Measurements from ENCODE around the gene TDP1.

Gene TDP1

DNA sequence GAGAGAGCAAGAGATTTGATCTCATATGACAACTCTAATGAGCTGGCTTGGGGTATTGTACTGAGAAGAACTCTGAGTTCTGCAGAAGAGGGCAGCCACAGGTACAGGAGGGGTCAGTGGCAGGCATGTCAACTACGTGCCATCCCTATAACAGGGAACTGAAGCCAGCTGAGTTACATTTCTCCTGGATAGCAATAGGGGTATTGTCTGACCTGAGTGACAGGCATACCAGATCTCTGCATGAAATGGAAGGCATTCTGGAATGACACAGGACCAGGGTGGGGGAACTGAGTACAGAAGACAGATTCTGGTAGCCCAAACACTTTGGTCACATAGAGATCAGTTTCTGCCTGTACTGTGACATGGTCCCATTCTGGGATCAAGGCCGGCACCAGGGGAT is 37.0 kb upstream of the TDP1 start (continued):
- TF ChIP-seq, protein P1, sequence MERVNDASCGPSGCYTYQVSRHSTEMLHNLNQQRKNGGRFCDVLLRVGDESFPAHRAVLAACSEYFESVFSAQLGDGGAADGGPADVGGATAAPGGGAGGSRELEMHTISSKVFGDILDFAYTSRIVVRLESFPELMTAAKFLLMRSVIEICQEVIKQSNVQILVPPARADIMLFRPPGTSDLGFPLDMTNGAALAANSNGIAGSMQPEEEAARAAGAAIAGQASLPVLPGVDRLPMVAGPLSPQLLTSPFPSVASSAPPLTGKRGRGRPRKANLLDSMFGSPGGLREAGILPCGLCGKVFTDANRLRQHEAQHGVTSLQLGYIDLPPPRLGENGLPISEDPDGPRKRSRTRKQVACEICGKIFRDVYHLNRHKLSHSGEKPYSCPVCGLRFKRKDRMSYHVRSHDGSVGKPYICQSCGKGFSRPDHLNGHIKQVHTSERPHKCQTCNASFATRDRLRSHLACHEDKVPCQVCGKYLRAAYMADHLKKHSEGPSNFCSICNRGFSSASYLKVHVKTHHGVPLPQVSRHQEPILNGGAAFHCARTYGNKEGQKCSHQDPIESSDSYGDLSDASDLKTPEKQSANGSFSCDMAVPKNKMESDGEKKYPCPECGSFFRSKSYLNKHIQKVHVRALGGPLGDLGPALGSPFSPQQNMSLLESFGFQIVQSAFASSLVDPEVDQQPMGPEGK (CRISPR knock-in tag; IDR thresholded peaks at IDR 0.05; ENCODE audit: borderline replicate concordance), result no peak
- TF ChIP-seq SNAI2 (CRISPR knock-in tag; IDR thresholded peaks at IDR 0.05) (no peak), TCF4 (CRISPR knock-in tag; IDR thresholded peaks at IDR 0.05; ENCODE audit: borderline replicate concordance) (no peak), GLIS3 (CRISPR knock-in tag; IDR thresholded peaks at IDR 0.05) (no peak), ZNF70 (CRISPR knock-in tag; IDR thresholded peaks at IDR 0.05) (no peak), CSDC2 (CRISPR knock-in tag; IDR thresholded peaks at IDR 0.05) (no peak), OSR1 (CRISPR knock-in tag; IDR thresholded peaks at IDR 0.05) (no peak), PPARA (CRISPR knock-in tag; IDR thresholded peaks at IDR 0.05; ENCODE audit: borderline replicate concordance) (no peak)
- TF ChIP-seq, protein P2, sequence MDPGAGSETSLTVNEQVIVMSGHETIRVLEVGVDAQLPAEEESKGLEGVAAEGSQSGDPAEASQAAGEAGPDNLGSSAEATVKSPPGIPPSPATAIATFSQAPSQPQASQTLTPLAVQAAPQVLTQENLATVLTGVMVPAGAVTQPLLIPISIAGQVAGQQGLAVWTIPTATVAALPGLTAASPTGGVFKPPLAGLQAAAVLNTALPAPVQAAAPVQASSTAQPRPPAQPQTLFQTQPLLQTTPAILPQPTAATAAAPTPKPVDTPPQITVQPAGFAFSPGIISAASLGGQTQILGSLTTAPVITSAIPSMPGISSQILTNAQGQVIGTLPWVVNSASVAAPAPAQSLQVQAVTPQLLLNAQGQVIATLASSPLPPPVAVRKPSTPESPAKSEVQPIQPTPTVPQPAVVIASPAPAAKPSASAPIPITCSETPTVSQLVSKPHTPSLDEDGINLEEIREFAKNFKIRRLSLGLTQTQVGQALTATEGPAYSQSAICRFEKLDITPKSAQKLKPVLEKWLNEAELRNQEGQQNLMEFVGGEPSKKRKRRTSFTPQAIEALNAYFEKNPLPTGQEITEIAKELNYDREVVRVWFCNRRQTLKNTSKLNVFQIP (CRISPR knock-in tag; IDR thresholded peaks at IDR 0.05; ENCODE audit: borderline replicate concordance, low read depth), result no peak

DNA sequence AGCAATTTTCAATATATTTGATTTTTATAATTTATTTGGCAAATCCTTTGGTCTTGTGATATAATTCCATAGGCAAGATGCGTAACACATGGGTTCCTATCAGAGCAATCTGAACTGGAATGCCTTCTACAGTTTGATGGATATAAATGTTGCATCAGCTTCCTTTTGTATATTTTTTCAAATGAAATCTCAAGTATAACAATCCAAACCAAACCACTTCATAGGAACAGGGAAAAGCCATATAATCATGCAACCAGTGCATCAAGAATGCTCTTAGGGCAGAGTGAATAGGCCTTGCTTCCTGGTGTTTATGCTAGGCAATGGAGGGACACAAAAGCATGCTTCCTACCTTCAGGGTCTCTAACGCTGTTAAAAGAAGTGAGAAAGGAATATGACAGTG is 35.7 kb upstream of the TDP1 start:
- TF ChIP-seq ZNF70 (CRISPR knock-in tag; IDR thresholded peaks at IDR 0.05) (no peak), OSR1 (CRISPR knock-in tag; IDR thresholded peaks at IDR 0.05) (no peak), RARB (CRISPR knock-in tag; IDR thresholded peaks at IDR 0.05) (no peak), ARNTL (CRISPR knock-in tag; IDR thresholded peaks at IDR 0.05; ENCODE audit: borderline replicate concordance, low read depth) (no peak), CSDC2 (CRISPR knock-in tag; IDR thresholded peaks at IDR 0.05) (no peak), SNAI2 (CRISPR knock-in tag; IDR thresholded peaks at IDR 0.05) (no peak), ISL1 (CRISPR knock-in tag; IDR thresholded peaks at IDR 0.05) (no peak), ZNF8 (CRISPR knock-in tag; IDR thresholded peaks at IDR 0.05) (no peak), ZC3H10 (CRISPR knock-in tag; IDR thresholded peaks at IDR 0.05) (no peak)
- TF ChIP-seq, protein P1 (CRISPR knock-in tag; IDR thresholded peaks at IDR 0.05; ENCODE audit: borderline replicate concordance), result no peak
- TF ChIP-seq, protein P3, sequence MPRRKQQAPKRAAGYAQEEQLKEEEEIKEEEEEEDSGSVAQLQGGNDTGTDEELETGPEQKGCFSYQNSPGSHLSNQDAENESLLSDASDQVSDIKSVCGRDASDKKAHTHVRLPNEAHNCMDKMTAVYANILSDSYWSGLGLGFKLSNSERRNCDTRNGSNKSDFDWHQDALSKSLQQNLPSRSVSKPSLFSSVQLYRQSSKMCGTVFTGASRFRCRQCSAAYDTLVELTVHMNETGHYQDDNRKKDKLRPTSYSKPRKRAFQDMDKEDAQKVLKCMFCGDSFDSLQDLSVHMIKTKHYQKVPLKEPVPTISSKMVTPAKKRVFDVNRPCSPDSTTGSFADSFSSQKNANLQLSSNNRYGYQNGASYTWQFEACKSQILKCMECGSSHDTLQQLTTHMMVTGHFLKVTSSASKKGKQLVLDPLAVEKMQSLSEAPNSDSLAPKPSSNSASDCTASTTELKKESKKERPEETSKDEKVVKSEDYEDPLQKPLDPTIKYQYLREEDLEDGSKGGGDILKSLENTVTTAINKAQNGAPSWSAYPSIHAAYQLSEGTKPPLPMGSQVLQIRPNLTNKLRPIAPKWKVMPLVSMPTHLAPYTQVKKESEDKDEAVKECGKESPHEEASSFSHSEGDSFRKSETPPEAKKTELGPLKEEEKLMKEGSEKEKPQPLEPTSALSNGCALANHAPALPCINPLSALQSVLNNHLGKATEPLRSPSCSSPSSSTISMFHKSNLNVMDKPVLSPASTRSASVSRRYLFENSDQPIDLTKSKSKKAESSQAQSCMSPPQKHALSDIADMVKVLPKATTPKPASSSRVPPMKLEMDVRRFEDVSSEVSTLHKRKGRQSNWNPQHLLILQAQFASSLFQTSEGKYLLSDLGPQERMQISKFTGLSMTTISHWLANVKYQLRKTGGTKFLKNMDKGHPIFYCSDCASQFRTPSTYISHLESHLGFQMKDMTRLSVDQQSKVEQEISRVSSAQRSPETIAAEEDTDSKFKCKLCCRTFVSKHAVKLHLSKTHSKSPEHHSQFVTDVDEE (CRISPR knock-in tag; IDR thresholded peaks at IDR 0.05), result no peak
- no peak for ATAC-seq

DNA sequence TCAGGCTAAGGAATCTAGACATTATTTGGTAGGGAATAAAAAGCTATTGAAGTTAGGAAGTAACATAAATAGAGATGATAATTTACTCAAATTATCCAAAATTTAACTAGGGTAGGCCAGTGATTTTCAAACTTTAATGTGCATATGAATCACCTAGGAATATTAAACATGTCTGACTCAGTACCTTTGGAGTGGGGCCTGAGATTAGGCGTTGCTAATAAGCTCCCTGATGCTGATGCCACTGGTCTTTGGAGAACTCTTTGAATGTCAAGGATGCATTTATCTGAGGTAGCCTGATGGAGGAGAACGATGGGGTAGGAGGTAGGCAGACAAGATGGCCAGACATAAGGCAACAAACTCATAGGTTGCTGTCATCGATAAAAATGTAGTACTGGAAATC is 34.4 kb upstream of the TDP1 start:
- no peak for ATAC-seq

More for the DNA sequence above, 34.4 kb upstream of the TDP1 start:
- TF ChIP-seq, protein P3 (CRISPR knock-in tag; IDR thresholded peaks at IDR 0.05), result no peak
